ENCODE results near the gene EHD4.

EHD4 gene

GRCh38 chr15:41999290-42000285, 27.2 kb upstream of the EHD4 start:
- Histone ChIP-seq H3K27ac (ENCODE audit: extremely low read depth, low read depth, low read length) (no peak overlapping the region), H3K4me1 (ENCODE audit: control insufficient read depth, insufficient read depth, low read length) (no peaks in the 10 kb centered on the region), H3K4me3 (ENCODE audit: low read depth, low read length) (no peak overlapping the region), H3K36me3 (ENCODE audit: control insufficient read depth in 2 of 2, insufficient read depth in 1 of 2, low read length in 2 of 2) (no peaks in the 10 kb centered on the region), H3K9me3 (ENCODE audit: control insufficient read depth, insufficient read depth, low read depth, low read length) (no peaks in the 10 kb centered on the region)
- ChIA-PET POLR2A (interaction anchor here (0.6 kb wide), 1 partner anchor 30 kb away, joined by 3 read pairs; no protein-coding TSS in a partner anchor), CTCF (interaction anchor here (0.6 kb wide), 1 partner anchor 472 kb away, joined by 4 read pairs; no protein-coding TSS in a partner anchor)
- TF ChIP-seq BCL11B (tag by site-specific recombination; IDR thresholded peaks at IDR 0.05; ENCODE audit: low read depth) (no peak), MZF1 (tag by site-specific recombination; IDR thresholded peaks at IDR 0.05; ENCODE audit: borderline replicate concordance) (no peak), ZNF776 (tag by site-specific recombination; IDR thresholded peaks at IDR 0.05; ENCODE audit: borderline replicate concordance) (no peak), ZBTB10 (tag by site-specific recombination; IDR thresholded peaks at IDR 0.05) (no peak), ZNF239 (tag by site-specific recombination; IDR thresholded peaks at IDR 0.05) (no peak), ZNF791 (tag by site-specific recombination; IDR thresholded peaks at IDR 0.05) (no peak), ZNF140 (tag by site-specific recombination; IDR thresholded peaks at IDR 0.05) (no peak), ZNF280C (tag by site-specific recombination; IDR thresholded peaks at IDR 0.05) (no peak)

GRCh38 chr15:41997845-41998244, 25.5 kb upstream of the EHD4 start:
- no peak overlapping the region for H3K4me3 ChIP-seq (ENCODE audit: low read depth, low read length)
- H3K9me3 ChIP-seq (ENCODE audit: control insufficient read depth, insufficient read depth, low read depth, low read length): no peaks in the 10 kb centered on the region
- H3K4me1 ChIP-seq (ENCODE audit: control insufficient read depth, insufficient read depth, low read length): no peaks in the 10 kb centered on the region
- CTCF ChIA-PET: interaction anchor here (1.5 to 2.3 kb wide), 2 partner anchors 9 to 58 kb away, joined by 4 to 5 read pairs; no protein-coding TSS in a partner anchor
- TF ChIP-seq ZNF148 (tag by site-specific recombination; IDR thresholded peaks at IDR 0.05; ENCODE audit: borderline replicate concordance) (no peak), ZNF529 (tag by site-specific recombination; IDR thresholded peaks at IDR 0.05; ENCODE audit: insufficient replicate concordance) (no peak), ZNF366 (tag by site-specific recombination; conservative IDR thresholded peaks at IDR 0.05) (no peak), ZNF792 (tag by site-specific recombination; IDR thresholded peaks at IDR 0.05) (no peak), ZBTB21 (tag by site-specific recombination; IDR thresholded peaks at IDR 0.05) (no peak), ZNF768 (tag by site-specific recombination; IDR thresholded peaks at IDR 0.05) (no peak), SP7 (tag by site-specific recombination; IDR thresholded peaks at IDR 0.05) (no peak)
- no peak overlapping the region for H3K27ac ChIP-seq (ENCODE audit: extremely low read depth, low read depth, low read length)
- H3K36me3 ChIP-seq (ENCODE audit: control insufficient read depth in 2 of 2, insufficient read depth in 1 of 2, low read length in 2 of 2): no peaks in the 10 kb centered on the region
- POLR2A ChIA-PET: no interaction called here

All from HEK293 (cell line).